Left ventricle myocardium inferior (tissue), 1 donor: ENCODE results near the gene CPEB4. TPM values are rescaled to one million over a fixed set of nuclear protein-coding genes. Genes with fewer than 3 reads are reported as not detected.

Experiments
- DNase-seq: peaks from one replicate; pipeline ENCODE4 v3.0.0-alpha.2; 2020
- H3K27ac ChIP-seq: fragments of 200-600 bp; replicated peaks from 2 replicates; pipeline ENCODE4 v1.8.0; 2021
- H3K27me3 ChIP-seq: fragments of 200-600 bp; 2 replicates; pipeline ENCODE4 v1.8.0; 2021; ENCODE audit warnings: low read depth
- H3K36me3 ChIP-seq: fragments of 200-600 bp; 2 replicates; pipeline ENCODE4 v1.8.0; 2021
- H3K4me1 ChIP-seq: fragments of 200-600 bp; 2 replicates; pipeline ENCODE4 v1.8.0; 2021
- H3K4me3 ChIP-seq: fragments of 200-600 bp; 2 replicates; pipeline ENCODE4 v1.8.0; 2021; ENCODE audit warnings: mild to moderate bottlenecking, moderate library complexity
- H3K9me3 ChIP-seq: fragments of 200-600 bp; replicated peaks from 2 replicates; pipeline ENCODE4 v1.8.0; 2021
- intact Hi-C: fragments of 100-400 bp; cut with micrococcal nuclease; formaldehyde crosslinking; loops from one replicate; pipeline ENCODE4 v1.11.0; 2022
- total RNA-seq: library from RNA; stranded (reverse); fragmentation: NEBNext Ultra II Directional; extraction: Animal tissue kit (Norgen Biotek cat#: 25700); gene quantifications from one replicate; pipeline ENCODE4 v1.2.1, GENCODE V29; 2021
- TF ChIP-seq, protein P1 (sequence below): fragments of 200-600 bp; IDR thresholded peaks from 2 replicates; pipeline ENCODE4 v1.8.0; 2021; ENCODE audit warnings: antibody characterized with exemption, mild to moderate bottlenecking, borderline replicate concordance
- donor health status: DM: no; HTN: yes; CAD: no; lungs with severe emphysema.

Gene CPEB4
- total RNA-seq, 1 donor from 2014 or later, result 136 TPM

DNA sequence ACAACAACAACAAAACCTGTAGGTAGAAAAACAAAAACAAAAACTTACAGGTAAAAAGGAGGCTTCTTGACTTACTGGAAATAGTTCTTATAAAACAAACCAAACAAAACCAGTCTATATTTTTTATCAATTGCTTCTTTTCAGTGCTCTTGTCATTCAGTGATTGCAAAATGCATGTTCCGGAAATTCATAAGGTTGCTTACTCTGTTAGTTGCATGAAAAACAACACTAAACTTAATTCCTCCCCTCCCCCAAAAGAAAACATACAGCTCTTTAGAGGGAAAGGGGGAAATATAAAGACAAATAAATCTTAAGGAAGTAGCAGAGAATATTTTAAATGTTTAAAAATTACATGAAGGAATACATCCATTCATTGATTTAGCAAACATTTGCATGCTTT lies 19.1 kb downstream of the CPEB4 start:
- H3K27me3 ChIP-seq, result no peaks in the 10 kb centered on the region
- H3K9me3 ChIP-seq, result no peaks in the 10 kb centered on the region
- peak overlapping the region; percentile 39 for H3K4me3 ChIP-seq
- DNase-seq, result no peak
- peaks cover 98% of the 10 kb centered on the region for H3K4me1 ChIP-seq
- H3K36me3 ChIP-seq, result peaks cover 28% of the 10 kb centered on the region
- H3K27ac ChIP-seq, result peak overlapping the region; percentile 75
- intact Hi-C loops, result no loop called here
- TF ChIP-seq, protein P1, sequence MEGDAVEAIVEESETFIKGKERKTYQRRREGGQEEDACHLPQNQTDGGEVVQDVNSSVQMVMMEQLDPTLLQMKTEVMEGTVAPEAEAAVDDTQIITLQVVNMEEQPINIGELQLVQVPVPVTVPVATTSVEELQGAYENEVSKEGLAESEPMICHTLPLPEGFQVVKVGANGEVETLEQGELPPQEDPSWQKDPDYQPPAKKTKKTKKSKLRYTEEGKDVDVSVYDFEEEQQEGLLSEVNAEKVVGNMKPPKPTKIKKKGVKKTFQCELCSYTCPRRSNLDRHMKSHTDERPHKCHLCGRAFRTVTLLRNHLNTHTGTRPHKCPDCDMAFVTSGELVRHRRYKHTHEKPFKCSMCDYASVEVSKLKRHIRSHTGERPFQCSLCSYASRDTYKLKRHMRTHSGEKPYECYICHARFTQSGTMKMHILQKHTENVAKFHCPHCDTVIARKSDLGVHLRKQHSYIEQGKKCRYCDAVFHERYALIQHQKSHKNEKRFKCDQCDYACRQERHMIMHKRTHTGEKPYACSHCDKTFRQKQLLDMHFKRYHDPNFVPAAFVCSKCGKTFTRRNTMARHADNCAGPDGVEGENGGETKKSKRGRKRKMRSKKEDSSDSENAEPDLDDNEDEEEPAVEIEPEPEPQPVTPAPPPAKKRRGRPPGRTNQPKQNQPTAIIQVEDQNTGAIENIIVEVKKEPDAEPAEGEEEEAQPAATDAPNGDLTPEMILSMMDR, result no peak

DNA sequence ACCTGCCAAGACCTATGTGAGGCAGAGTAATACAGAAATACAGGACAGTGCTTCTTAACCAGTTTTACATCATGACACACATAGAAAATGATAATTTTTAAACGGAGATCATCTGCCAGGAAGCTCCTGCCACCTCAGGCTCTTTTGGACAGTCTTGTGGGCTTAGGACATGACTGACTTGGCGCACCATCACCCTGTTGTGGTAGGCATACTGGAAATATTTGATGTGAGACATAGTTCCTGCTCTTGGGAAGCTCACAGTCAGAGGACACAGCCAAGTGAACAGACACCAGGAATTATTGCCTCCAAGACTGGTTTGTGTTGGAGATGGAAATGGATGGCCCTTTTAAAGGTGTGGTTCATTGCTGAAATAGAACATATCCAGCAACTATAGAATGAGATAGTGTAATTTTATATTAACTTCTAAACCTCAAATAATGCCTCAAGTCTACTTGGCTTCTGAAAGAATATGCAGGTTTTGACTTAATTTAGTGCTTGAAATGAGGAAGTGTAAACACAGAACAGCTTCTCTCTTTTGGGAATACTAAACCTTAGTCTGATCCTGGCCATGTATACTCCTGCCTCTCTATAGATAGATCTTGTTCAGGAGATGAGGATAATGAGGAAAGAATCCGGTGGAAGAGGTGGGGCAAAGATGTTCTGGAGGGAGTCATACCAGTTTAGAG lies 19.7 kb downstream of the CPEB4 start:
- TF ChIP-seq, protein P1, result no peak
- Histone ChIP-seq H3K9me3 (no peaks in the 10 kb centered on the region), H3K4me1 (peaks cover 98% of the 10 kb centered on the region), H3K27me3 (no peaks in the 10 kb centered on the region), H3K36me3 (peaks cover 31% of the 10 kb centered on the region), H3K27ac (peak overlapping the region; percentile 75), H3K4me3 (peak overlapping the region; percentile 39)
- no peak for DNase-seq
- intact Hi-C loops, result no loop called here

DNA sequence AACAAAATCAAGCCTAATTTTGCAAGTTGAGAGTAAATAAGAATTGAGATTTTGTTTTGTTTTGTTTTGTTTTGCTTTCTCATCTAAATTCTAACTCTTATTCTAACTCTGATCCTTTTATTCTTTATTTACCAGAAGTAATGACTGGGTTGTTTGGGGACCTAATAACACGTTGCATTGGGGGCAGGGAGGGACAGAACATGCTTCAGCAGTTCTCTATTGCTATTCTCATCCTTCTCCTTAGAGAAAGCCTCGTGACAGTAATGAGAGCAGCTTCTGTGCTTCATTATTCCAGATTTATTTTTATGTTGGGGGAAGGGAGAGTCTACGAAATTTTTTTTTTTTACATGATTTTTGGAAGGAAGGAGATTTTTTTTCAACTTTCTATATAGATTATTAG lies 21.1 kb downstream of the CPEB4 start:
- Histone ChIP-seq H3K9me3 (no peaks in the 10 kb centered on the region), H3K36me3 (peaks cover 31% of the 10 kb centered on the region), H3K4me3 (peak overlapping the region; percentile 39), H3K27me3 (no peaks in the 10 kb centered on the region), H3K27ac (peak overlapping the region; percentile 75), H3K4me1 (peaks cover 98% of the 10 kb centered on the region)
- intact Hi-C loops, result no loop called here
- no peak for DNase-seq
- TF ChIP-seq, protein P1, result no peak

DNA sequence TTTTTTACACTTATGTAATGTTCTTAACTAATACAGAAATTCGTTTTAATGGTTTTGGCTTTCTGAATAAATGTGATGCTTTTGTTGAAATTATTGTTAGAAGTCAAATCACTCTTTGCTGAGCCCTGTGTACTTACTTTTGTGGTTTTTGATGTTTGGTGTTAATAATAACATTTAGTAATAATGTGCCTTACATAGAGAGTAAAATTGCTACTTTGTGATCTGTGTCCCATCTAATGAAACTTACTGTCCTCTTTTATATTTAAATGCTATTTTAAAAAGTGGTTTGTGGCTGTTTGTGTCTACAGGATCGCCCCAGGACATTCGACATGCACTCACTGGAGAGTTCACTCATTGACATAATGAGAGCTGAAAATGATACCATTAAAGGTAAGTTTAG lies 22.1 kb downstream of the CPEB4 start:
- TF ChIP-seq, protein P1, result no peak
- peaks cover 29% of the 10 kb centered on the region for H3K36me3 ChIP-seq
- H3K27ac ChIP-seq, result peak overlapping the region; percentile 75
- H3K4me1 ChIP-seq, result peaks cover 99% of the 10 kb centered on the region
- DNase-seq, result no peak
- peak overlapping the region; percentile 39 for H3K4me3 ChIP-seq
- intact Hi-C loops, result no loop called here
- no peaks in the 10 kb centered on the region for H3K9me3 ChIP-seq
- no peaks in the 10 kb centered on the region for H3K27me3 ChIP-seq

DNA sequence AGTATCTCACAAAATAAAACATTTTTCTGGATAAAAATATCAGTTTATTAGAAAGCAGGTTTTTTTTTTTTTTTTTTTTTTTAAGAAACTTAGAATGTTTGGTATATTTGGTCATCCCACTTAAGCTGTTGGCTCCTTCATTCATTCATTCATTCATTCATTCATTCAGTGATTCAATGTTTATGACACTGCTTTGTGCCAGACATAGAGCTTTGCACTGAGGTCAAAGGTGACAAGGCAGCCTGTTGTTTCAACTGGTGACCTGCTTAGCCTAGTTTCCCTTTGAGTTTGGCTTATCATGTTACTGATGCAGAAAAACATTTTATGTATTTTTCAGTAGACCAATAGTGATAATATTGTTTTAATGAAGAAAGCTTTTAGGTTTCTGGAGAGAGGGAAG lies 23.5 kb downstream of the CPEB4 start:
- Histone ChIP-seq H3K27me3 (no peaks in the 10 kb centered on the region), H3K36me3 (peaks cover 26% of the 10 kb centered on the region), H3K4me3 (no peak overlapping the region), H3K9me3 (no peaks in the 10 kb centered on the region), H3K4me1 (peaks cover 99% of the 10 kb centered on the region), H3K27ac (peak overlapping the region; percentile 87)
- TF ChIP-seq, protein P1, result no peak
- no peak for DNase-seq
- intact Hi-C loops, result no loop called here
